ENCODE results near the gene FAM72C.
"Not testable (repeated sequence)": the region's sequence is repeated elsewhere in the genome, so short reads cannot be mapped to it uniquely, and the experiment has no call there.

The FAM72C gene

DNA sequence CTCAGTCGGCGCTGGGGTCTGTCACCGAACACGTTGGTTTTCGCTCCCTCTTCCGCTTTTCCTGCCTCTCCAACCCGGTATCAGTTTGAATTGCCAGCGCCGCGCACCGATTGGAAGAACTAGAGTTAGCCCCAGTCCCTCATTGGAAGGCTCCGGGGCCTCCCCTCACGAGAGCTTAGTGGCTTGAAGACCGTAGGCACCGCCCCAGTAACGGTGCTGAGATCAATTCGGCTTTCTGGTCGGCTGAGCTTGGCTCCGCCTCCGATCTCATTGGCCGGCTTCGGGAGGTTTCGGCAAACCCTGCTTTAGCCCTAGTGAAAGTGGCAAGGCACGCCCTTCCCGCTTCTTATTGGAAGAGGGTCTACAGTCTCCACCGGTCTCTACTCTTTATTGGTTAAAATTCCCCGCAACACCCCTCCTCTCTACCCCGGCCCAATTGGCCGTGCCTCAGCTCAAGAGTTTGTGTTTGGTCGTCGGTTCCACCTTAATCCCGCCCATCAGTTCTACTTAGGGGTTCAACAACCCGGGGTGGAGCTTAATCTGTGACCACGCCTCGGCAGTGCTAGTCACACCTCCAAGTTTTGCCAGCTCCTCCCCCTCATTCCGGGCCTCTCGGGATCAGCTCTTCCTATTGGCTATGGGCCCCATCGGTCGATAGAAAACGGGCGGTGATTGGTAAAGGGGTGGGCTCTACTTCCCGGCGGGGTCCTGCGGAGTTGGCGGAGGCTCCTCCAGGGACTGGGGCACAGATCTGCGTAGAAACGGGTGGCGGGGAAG is at the start of gene FAM72C:
FAM72C (minus strand) TSS at position 63 of the 777 bp plus-strand sequence. CDS start 845 bp downstream, outside the sequence.
- H3K27me3 ChIP-seq (ENCODE audit: control insufficient read depth in 2 of 2, insufficient read depth in 2 of 2, low read length in 2 of 2); H3K4me3 ChIP-seq (ENCODE audit: low read length in 2 of 2); H3K4me1 ChIP-seq (ENCODE audit: control insufficient read depth in 2 of 2, insufficient read depth in 2 of 2, low read length in 2 of 2); H3K9ac ChIP-seq (ENCODE audit: low read depth in 1 of 2, low read length in 2 of 2); H3K9me3 ChIP-seq (ENCODE audit: control insufficient read depth in 2 of 2, low read length in 2 of 2); H3K36me3 ChIP-seq (ENCODE audit: control insufficient read depth in 2 of 2, insufficient read depth in 2 of 2, low read length in 2 of 2); H3K27ac ChIP-seq (ENCODE audit: low read depth in 2 of 2, low read length in 2 of 2): not testable (repeated sequence)

- H3K36me3 ChIP-seq (ENCODE audit: control insufficient read depth in 2 of 2, insufficient read depth in 2 of 2, low read length in 2 of 2); H3K27me3 ChIP-seq (ENCODE audit: control insufficient read depth in 2 of 2, insufficient read depth in 2 of 2, low read length in 2 of 2); H3K9me3 ChIP-seq (ENCODE audit: control insufficient read depth in 2 of 2, low read length in 2 of 2); H3K4me1 ChIP-seq (ENCODE audit: control insufficient read depth in 2 of 2, insufficient read depth in 2 of 2, low read length in 2 of 2); H3K4me3 ChIP-seq (ENCODE audit: low read length in 2 of 2); H3K9ac ChIP-seq (ENCODE audit: low read depth in 1 of 2, low read length in 2 of 2); H3K27ac ChIP-seq (ENCODE audit: low read depth in 2 of 2, low read length in 2 of 2): not testable (repeated sequence)
Observed at GRCh38 chr1:144020001-144020738, 48.4 kb upstream of the FAM72C start.

DNA sequence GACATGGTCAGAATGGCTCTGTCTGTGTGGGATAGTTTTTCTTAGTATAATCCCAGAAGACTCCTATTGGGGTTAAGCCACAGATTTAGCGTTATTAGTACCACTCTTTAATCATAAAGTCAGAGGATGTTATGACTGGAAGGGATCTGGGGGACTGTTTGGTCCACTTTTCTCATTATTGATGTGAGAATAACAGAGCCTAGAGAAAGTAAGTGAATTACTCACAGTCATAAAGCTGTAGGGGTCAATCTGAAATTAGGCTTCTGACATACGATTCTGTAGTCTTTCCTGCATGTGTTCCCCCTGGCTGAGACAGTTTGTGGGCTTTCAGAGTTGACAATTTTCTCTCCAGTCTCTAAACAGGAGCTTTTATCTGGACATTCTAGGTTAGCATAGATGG is 47.3 kb upstream of the FAM72C start:
- H3K9ac ChIP-seq (ENCODE audit: low read depth in 1 of 2, low read length in 2 of 2); H3K4me1 ChIP-seq (ENCODE audit: control insufficient read depth in 2 of 2, insufficient read depth in 2 of 2, low read length in 2 of 2); H3K27ac ChIP-seq (ENCODE audit: low read depth in 2 of 2, low read length in 2 of 2); H3K9me3 ChIP-seq (ENCODE audit: control insufficient read depth in 2 of 2, low read length in 2 of 2); H3K4me3 ChIP-seq (ENCODE audit: low read length in 2 of 2); H3K27me3 ChIP-seq (ENCODE audit: control insufficient read depth in 2 of 2, insufficient read depth in 2 of 2, low read length in 2 of 2); H3K36me3 ChIP-seq (ENCODE audit: control insufficient read depth in 2 of 2, insufficient read depth in 2 of 2, low read length in 2 of 2): not testable (repeated sequence)

DNA sequence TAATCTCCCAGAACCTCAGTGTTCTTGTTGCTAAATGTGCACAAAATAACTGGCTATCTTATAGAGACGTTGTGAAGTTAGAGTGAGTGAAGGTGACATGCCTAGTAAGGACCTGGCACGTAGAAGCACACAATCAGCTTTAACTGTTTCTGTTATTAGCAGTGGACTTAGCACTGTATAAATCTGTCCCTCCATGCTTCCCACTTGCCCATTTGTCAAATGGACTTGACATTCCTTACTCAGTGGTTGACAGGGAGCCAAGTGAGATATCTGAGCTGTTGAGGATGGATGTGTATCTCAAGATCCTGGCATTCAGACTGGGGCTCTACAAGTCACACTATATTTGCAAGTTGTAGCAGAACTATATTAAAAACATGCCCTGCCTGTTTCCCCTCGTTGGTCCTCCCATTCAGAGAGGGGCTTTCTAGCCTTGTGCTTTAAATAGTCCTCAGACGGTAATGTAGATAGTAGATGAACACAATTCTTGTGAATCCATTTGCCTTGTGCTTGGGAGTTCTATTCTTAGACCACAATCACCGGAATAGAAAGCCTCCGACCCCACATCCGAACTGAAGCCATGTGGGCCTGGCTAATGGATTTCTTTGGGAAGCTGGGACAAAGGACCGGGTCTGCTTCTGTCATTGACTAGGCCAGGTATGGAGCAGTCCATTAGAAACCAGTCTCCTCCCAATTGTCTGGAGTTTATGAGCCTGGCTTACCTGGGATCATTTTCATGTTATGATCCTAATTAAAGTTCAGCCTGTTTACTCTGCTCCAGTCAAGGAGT is 43.6 kb upstream of the FAM72C start:
- H3K27me3 ChIP-seq (ENCODE audit: control insufficient read depth in 2 of 2, insufficient read depth in 2 of 2, low read length in 2 of 2); H3K4me1 ChIP-seq (ENCODE audit: control insufficient read depth in 2 of 2, insufficient read depth in 2 of 2, low read length in 2 of 2); H3K4me3 ChIP-seq (ENCODE audit: low read length in 2 of 2); H3K9me3 ChIP-seq (ENCODE audit: control insufficient read depth in 2 of 2, low read length in 2 of 2); H3K27ac ChIP-seq (ENCODE audit: low read depth in 2 of 2, low read length in 2 of 2); H3K36me3 ChIP-seq (ENCODE audit: control insufficient read depth in 2 of 2, insufficient read depth in 2 of 2, low read length in 2 of 2); H3K9ac ChIP-seq (ENCODE audit: low read depth in 1 of 2, low read length in 2 of 2): not testable (repeated sequence)

DNA sequence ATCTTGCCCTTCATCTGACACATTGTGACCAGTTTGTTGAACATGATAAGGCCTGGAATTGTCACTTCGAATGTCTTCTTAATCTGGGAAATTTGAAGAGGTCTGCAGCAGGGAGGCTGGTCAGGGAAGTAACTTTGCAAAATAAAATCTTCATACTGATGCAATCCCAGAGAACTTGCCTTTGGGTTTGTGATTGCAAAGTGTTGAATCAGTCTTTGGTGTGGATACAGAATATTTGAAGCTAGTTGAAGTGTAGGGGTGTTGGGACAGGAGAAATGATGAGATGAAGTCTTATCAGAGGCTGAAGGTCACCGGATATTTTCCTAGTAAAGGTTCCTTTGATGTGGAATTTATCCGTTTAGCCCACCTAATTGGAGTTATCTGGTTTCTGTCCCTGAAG is 42.7 kb upstream of the FAM72C start:
- not testable (repeated sequence) for H3K27me3 ChIP-seq (ENCODE audit: control insufficient read depth in 2 of 2, insufficient read depth in 2 of 2, low read length in 2 of 2); H3K27ac ChIP-seq (ENCODE audit: low read depth in 2 of 2, low read length in 2 of 2); H3K9me3 ChIP-seq (ENCODE audit: control insufficient read depth in 2 of 2, low read length in 2 of 2); H3K9ac ChIP-seq (ENCODE audit: low read depth in 1 of 2, low read length in 2 of 2); H3K4me3 ChIP-seq (ENCODE audit: low read length in 2 of 2); H3K36me3 ChIP-seq (ENCODE audit: control insufficient read depth in 2 of 2, insufficient read depth in 2 of 2, low read length in 2 of 2); H3K4me1 ChIP-seq (ENCODE audit: control insufficient read depth in 2 of 2, insufficient read depth in 2 of 2, low read length in 2 of 2)

DNA sequence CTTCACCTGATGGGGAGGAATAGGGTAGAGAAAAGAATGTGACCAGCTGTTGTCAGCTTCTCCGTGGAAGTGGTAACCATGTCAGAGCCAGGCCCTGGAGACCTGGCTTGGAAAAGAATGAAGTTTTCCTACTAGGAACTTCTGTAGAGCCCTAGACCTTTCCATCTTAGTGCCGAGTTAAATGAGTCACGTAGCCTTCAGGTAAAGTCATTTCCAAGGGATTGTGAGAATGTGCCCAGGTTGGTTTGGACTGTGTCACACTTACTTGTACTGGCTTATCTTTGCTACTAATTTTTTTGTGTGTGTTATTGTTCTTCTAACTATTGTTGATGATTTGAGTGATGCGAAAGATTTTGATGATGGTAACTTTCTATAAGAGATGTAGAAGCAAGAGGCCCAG is 42.3 kb upstream of the FAM72C start:
- not testable (repeated sequence) for H3K4me1 ChIP-seq (ENCODE audit: control insufficient read depth in 2 of 2, insufficient read depth in 2 of 2, low read length in 2 of 2); H3K9me3 ChIP-seq (ENCODE audit: control insufficient read depth in 2 of 2, low read length in 2 of 2)

DNA sequence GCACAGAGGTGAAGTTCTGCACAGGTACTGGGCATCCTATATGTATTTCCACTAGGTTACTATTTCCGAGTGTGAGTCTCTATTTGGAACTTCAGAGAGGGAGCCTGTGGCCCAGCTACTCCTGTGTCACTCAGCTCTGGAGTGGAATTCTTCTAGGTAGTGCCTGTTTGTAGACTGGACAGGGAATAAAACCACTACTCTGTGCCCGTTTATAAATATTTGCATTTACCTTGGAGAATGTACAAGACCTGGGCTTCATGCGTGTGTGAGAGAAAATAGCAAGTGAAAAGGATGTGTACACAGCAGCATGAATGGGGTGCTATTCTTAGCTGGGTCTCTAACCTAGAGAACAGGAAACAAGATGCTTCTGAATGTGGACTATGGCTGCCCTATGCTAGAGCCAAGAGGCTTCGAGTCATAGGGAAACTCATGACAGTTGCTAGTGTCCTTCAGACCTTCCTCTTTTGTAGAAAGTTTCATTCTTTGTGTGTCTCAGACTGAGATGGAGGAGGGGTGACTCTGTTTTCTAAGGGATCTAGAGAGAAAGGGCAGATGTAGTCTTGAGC is 40.5 kb upstream of the FAM72C start:
- H3K9me3 ChIP-seq (ENCODE audit: control insufficient read depth in 2 of 2, low read length in 2 of 2); H3K4me3 ChIP-seq (ENCODE audit: low read length in 2 of 2); H3K9ac ChIP-seq (ENCODE audit: low read depth in 1 of 2, low read length in 2 of 2); H3K27me3 ChIP-seq (ENCODE audit: control insufficient read depth in 2 of 2, insufficient read depth in 2 of 2, low read length in 2 of 2); H3K4me1 ChIP-seq (ENCODE audit: control insufficient read depth in 2 of 2, insufficient read depth in 2 of 2, low read length in 2 of 2); H3K36me3 ChIP-seq (ENCODE audit: control insufficient read depth in 2 of 2, insufficient read depth in 2 of 2, low read length in 2 of 2); H3K27ac ChIP-seq (ENCODE audit: low read depth in 2 of 2, low read length in 2 of 2): not testable (repeated sequence)

More for the DNA sequence above, 42.3 kb upstream of the FAM72C start:
- H3K36me3 ChIP-seq (ENCODE audit: control insufficient read depth in 2 of 2, insufficient read depth in 2 of 2, low read length in 2 of 2); H3K9ac ChIP-seq (ENCODE audit: low read depth in 1 of 2, low read length in 2 of 2); H3K27me3 ChIP-seq (ENCODE audit: control insufficient read depth in 2 of 2, insufficient read depth in 2 of 2, low read length in 2 of 2); H3K27ac ChIP-seq (ENCODE audit: low read depth in 2 of 2, low read length in 2 of 2); H3K4me3 ChIP-seq (ENCODE audit: low read length in 2 of 2): not testable (repeated sequence)

- H3K9me3 ChIP-seq (ENCODE audit: control insufficient read depth in 2 of 2, low read length in 2 of 2); H3K4me1 ChIP-seq (ENCODE audit: control insufficient read depth in 2 of 2, insufficient read depth in 2 of 2, low read length in 2 of 2); H3K36me3 ChIP-seq (ENCODE audit: control insufficient read depth in 2 of 2, insufficient read depth in 2 of 2, low read length in 2 of 2); H3K27ac ChIP-seq (ENCODE audit: low read depth in 2 of 2, low read length in 2 of 2); H3K9ac ChIP-seq (ENCODE audit: low read depth in 1 of 2, low read length in 2 of 2); H3K4me3 ChIP-seq (ENCODE audit: low read length in 2 of 2); H3K27me3 ChIP-seq (ENCODE audit: control insufficient read depth in 2 of 2, insufficient read depth in 2 of 2, low read length in 2 of 2): not testable (repeated sequence)
Observed at GRCh38 chr1:144009410-144009809, 37.6 kb upstream of the FAM72C start.

GRCh38 chr1:144004259-144004658 is 32.5 kb upstream of the FAM72C start:
- not testable (repeated sequence) for H3K27me3 ChIP-seq (ENCODE audit: control insufficient read depth in 2 of 2, insufficient read depth in 2 of 2, low read length in 2 of 2); H3K4me3 ChIP-seq (ENCODE audit: low read length in 2 of 2); H3K9ac ChIP-seq (ENCODE audit: low read depth in 1 of 2, low read length in 2 of 2); H3K27ac ChIP-seq (ENCODE audit: low read depth in 2 of 2, low read length in 2 of 2); H3K4me1 ChIP-seq (ENCODE audit: control insufficient read depth in 2 of 2, insufficient read depth in 2 of 2, low read length in 2 of 2); H3K9me3 ChIP-seq (ENCODE audit: control insufficient read depth in 2 of 2, low read length in 2 of 2); H3K36me3 ChIP-seq (ENCODE audit: control insufficient read depth in 2 of 2, insufficient read depth in 2 of 2, low read length in 2 of 2)
